ENCODE measurements around the gene MRPS10.
A peak's percentile ranks its signal among the peaks of the same experiment; 100 is the strongest.

The MRPS10 gene

GRCh38 chr6:42264162-42264851 lies 46.6 kb upstream of the MRPS10 start:
- Histone ChIP-seq H4K20me1 (ENCODE audit: control insufficient read depth, insufficient read depth, low read depth, low read length) (no peaks in the 10 kb centered on the region), H3K27ac (ENCODE audit: low read depth, low read length) (no peak overlapping the region), H3F3A (ENCODE audit: control insufficient read depth, insufficient read depth) (no peaks in the 10 kb centered on the region), H3K9me3 (ENCODE audit: control insufficient read depth, insufficient read depth, low read length) (no peaks in the 10 kb centered on the region), H3K36me3 (ENCODE audit: control insufficient read depth, low read length) (peaks cover 29% of the 10 kb centered on the region), H3K4me3 (ENCODE audit: low read length) (no peak overlapping the region), H3K9me2 (replicated peaks; ENCODE audit: control insufficient read depth, low read length) (no peaks in the 10 kb centered on the region), H3K27me3 (ENCODE audit: control insufficient read depth, low read length) (no peaks in the 10 kb centered on the region), H3K79me2 (ENCODE audit: control insufficient read depth, low read length) (no peaks in the 10 kb centered on the region), H3K4me1 (ENCODE audit: control insufficient read depth, low read length) (peaks cover 27% of the 10 kb centered on the region), H3K4me2 (ENCODE audit: low read length) (no peak overlapping the region)
- TF ChIP-seq CTCF (IDR thresholded peaks at IDR 0.05; ENCODE audit: low read depth, low read length, poor library complexity, severe bottlenecking) (no peak), EZH2phosphoT487 (IDR thresholded peaks at IDR 0.05; ENCODE audit: borderline replicate concordance, low read length) (no peak)

- Histone ChIP-seq H3F3A (ENCODE audit: control insufficient read depth, insufficient read depth) (no peaks in the 10 kb centered on the region), H3K4me2 (ENCODE audit: low read length) (no peak overlapping the region), H4K20me1 (ENCODE audit: control insufficient read depth, insufficient read depth, low read depth, low read length) (no peaks in the 10 kb centered on the region), H3K9me2 (replicated peaks; ENCODE audit: control insufficient read depth, low read length) (no peaks in the 10 kb centered on the region), H3K9me3 (ENCODE audit: control insufficient read depth, insufficient read depth, low read length) (no peaks in the 10 kb centered on the region), H3K4me3 (ENCODE audit: low read length) (no peak overlapping the region), H3K36me3 (ENCODE audit: control insufficient read depth, low read length) (peaks cover 23% of the 10 kb centered on the region), H3K27ac (ENCODE audit: low read depth, low read length) (no peak overlapping the region), H3K79me2 (ENCODE audit: control insufficient read depth, low read length) (no peaks in the 10 kb centered on the region), H3K27me3 (ENCODE audit: control insufficient read depth, low read length) (no peaks in the 10 kb centered on the region), H3K4me1 (ENCODE audit: control insufficient read depth, low read length) (peaks cover 20% of the 10 kb centered on the region)
- TF ChIP-seq CTCF (IDR thresholded peaks at IDR 0.05; ENCODE audit: low read depth, low read length, poor library complexity, severe bottlenecking) (no peak), EZH2phosphoT487 (IDR thresholded peaks at IDR 0.05; ENCODE audit: borderline replicate concordance, low read length) (no peak)
Measured at GRCh38 chr6:42263165-42263728, 45.6 kb upstream of the MRPS10 start.

GRCh38 chr6:42260972-42261371 lies 43.3 kb upstream of the MRPS10 start:
- H3K4me2 ChIP-seq (ENCODE audit: low read length): no peak overlapping the region
- H3K27ac ChIP-seq (ENCODE audit: low read depth, low read length): no peak overlapping the region
- no peaks in the 10 kb centered on the region for H3K27me3 ChIP-seq (ENCODE audit: control insufficient read depth, low read length)
- H3F3A ChIP-seq (ENCODE audit: control insufficient read depth, insufficient read depth): no peaks in the 10 kb centered on the region
- TF ChIP-seq EZH2phosphoT487 (IDR thresholded peaks at IDR 0.05; ENCODE audit: borderline replicate concordance, low read length) (no peak), CTCF (IDR thresholded peaks at IDR 0.05; ENCODE audit: low read depth, low read length, poor library complexity, severe bottlenecking) (peak; percentile 66)
- no peak overlapping the region for H3K4me3 ChIP-seq (ENCODE audit: low read length)
- no peaks in the 10 kb centered on the region for H3K9me2 ChIP-seq (replicated peaks; ENCODE audit: control insufficient read depth, low read length)
- peaks cover 10% of the 10 kb centered on the region for H3K4me1 ChIP-seq (ENCODE audit: control insufficient read depth, low read length)
- no peaks in the 10 kb centered on the region for H4K20me1 ChIP-seq (ENCODE audit: control insufficient read depth, insufficient read depth, low read depth, low read length)
- no peaks in the 10 kb centered on the region for H3K9me3 ChIP-seq (ENCODE audit: control insufficient read depth, insufficient read depth, low read length)
- H3K36me3 ChIP-seq (ENCODE audit: control insufficient read depth, low read length): peaks cover 27% of the 10 kb centered on the region
- H3K79me2 ChIP-seq (ENCODE audit: control insufficient read depth, low read length): no peaks in the 10 kb centered on the region
